Activated B cell treated with CpG ODN at 0.5 μM for 24 hours (primary cell): ENCODE results near the gene NBPF3. TPM values are rescaled to one million over a fixed set of nuclear protein-coding genes. Genes with fewer than 3 reads are reported as not detected.

ENCODE experiments used
- ATAC-seq: fragments of 200-7000 bp; cut with Tn5 transposase; one replicate; pipeline ENCODE4 v1.10.0; 2021; ENCODE audit warnings: low read depth, mild to moderate bottlenecking, moderate library complexity
- CTCF ChIA-PET: fragments of 350-600 bp; sonication (Branson Sonifier 250); formaldehyde crosslinking; loops from one replicate; lab custom pipeline; 2021; ENCODE audit warnings: antibody characterized with exemption; lab: Charles Lee
- POLR2A ChIA-PET: fragments of 350-600 bp; sonication (Branson Sonifier 250); formaldehyde crosslinking; loops from one replicate; lab custom pipeline; 2021; ENCODE audit warnings: antibody characterized with exemption; lab: Charles Lee
- DNase-seq: peaks from one replicate; pipeline ENCODE4 v3.0.0; 2022
- H3K27ac Mint-ChIP-seq: one replicate; pipeline ENCODE4 v1.8.0; 2020; ENCODE audit warnings: mixed read lengths
- H3K27me3 Mint-ChIP-seq: one replicate; pipeline ENCODE4 v1.8.0; 2021; ENCODE audit warnings: mixed read lengths
- H3K36me3 Mint-ChIP-seq: one replicate; pipeline ENCODE4 v1.8.0; 2021; ENCODE audit warnings: low read depth, mixed read lengths
- H3K4me1 Mint-ChIP-seq: one replicate; pipeline ENCODE4 v1.8.0; 2021; ENCODE audit warnings: mixed read lengths
- H3K4me3 Mint-ChIP-seq: one replicate; pipeline ENCODE4 v1.8.0; 2020; ENCODE audit warnings: mild to moderate bottlenecking, mixed read lengths
- H3K9me3 Mint-ChIP-seq: one replicate; pipeline ENCODE4 v1.8.0; 2020; ENCODE audit warnings: mixed read lengths
- intact Hi-C: fragments of 100-400 bp; cut with micrococcal nuclease; formaldehyde crosslinking; loops from one replicate; pipeline ENCODE4 v1.15.1; 2024
- total RNA-seq: library from RNA; stranded (reverse); gene quantifications from 2 replicates; pipeline ENCODE4 v1.2.3, GENCODE V29; 2022
- TF ChIP-seq, protein P1 (sequence below): fragments of 200-600 bp; IDR thresholded peaks from one replicate; pipeline ENCODE4 v1.8.0; 2022; ENCODE audit warnings: antibody characterized with exemption, mild to moderate bottlenecking

The NBPF3 gene
- total RNA-seq, 1 donor from 2014 or later: 4.3 TPM

DNA sequence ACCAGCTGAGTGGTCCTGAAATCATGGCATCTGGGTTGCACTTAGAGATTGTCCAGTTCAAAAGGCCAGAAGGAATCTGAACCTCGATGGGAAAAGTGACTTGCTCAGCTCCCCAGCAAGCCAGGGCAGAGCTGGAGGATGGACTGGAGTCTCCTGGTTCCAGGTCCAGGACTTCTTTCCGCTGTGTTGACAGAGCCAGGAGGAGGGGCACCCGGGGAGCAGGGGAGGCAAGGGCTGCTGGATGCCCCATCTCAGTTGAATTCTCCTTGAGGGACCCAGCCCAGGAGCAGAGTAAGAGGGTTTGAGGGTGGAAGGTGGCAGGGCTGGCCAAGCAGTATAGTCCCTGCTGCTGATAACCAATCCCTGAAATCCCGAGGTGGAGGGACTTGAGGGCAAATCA is 66.9 kb downstream of the NBPF3 start:
- DNase-seq: no peak
- H3K36me3 Mint-ChIP-seq: no peaks in the 10 kb centered on the region
- no peak overlapping the region for H3K4me3 Mint-ChIP-seq
- H3K4me1 Mint-ChIP-seq: peaks cover 10% of the 10 kb centered on the region
- TF ChIP-seq, protein P1, sequence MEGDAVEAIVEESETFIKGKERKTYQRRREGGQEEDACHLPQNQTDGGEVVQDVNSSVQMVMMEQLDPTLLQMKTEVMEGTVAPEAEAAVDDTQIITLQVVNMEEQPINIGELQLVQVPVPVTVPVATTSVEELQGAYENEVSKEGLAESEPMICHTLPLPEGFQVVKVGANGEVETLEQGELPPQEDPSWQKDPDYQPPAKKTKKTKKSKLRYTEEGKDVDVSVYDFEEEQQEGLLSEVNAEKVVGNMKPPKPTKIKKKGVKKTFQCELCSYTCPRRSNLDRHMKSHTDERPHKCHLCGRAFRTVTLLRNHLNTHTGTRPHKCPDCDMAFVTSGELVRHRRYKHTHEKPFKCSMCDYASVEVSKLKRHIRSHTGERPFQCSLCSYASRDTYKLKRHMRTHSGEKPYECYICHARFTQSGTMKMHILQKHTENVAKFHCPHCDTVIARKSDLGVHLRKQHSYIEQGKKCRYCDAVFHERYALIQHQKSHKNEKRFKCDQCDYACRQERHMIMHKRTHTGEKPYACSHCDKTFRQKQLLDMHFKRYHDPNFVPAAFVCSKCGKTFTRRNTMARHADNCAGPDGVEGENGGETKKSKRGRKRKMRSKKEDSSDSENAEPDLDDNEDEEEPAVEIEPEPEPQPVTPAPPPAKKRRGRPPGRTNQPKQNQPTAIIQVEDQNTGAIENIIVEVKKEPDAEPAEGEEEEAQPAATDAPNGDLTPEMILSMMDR: no peak
- no peaks in the 10 kb centered on the region for H3K9me3 Mint-ChIP-seq
- H3K27ac Mint-ChIP-seq: no peak overlapping the region
- POLR2A ChIA-PET: interaction anchor here (0.7 kb wide), 1 partner anchor 208 kb away, joined by 4 read pairs; no protein-coding TSS in a partner anchor
- intact Hi-C loops: loop anchor here (5.0 kb wide), 1 partner anchor 910 kb away; no protein-coding TSS in a partner anchor
- ATAC-seq: no peak
- H3K27me3 Mint-ChIP-seq: peaks cover 35% of the 10 kb centered on the region
- CTCF ChIA-PET: interaction anchor here (4.7 kb wide), 1 partner anchor 28 kb away, joined by 50 read pairs; no protein-coding TSS in a partner anchor

DNA sequence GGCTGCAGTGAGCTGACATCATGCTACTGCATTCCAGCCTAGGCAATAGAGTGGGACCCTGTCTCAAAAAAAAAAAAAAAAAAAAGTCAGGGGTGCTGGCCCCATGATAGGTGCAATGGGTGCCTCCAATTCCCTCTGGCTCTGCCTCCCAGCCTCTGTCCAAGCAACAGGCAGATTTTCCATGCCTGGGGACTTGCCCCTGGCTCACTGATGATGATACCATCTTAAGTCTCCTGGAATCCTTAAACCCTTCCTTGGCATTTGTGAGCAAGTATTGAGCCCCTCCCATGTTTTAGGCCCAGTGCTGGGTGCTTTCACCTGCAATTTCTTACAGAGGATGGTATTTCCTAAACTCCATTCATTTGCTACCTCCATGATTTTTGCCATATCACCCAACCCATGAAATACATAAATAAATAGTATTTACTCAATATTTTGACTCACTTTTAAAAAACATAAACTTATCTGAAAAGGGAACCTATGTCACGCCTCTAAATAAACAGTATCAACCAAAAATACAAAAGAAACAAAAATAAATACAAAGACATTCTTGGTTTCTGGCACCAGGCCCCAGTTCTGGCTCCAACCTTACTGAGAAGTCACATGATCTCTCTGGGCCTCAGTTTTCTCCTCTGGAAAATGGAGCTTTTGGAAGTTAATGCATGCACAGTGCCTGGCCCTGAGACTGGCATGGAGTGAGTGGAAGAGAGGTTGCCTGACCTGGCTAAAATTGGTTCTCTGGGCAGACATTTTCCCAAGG is 67.8 kb downstream of the NBPF3 start:
- no peak for DNase-seq
- TF ChIP-seq, protein P1: no peak
- peaks cover 35% of the 10 kb centered on the region for H3K27me3 Mint-ChIP-seq
- CTCF ChIA-PET: interaction anchor here (1.1 to 4.7 kb wide), 3 partner anchors 17 to 37 kb away, joined by 3 to 50 read pairs (median 4); no protein-coding TSS in a partner anchor
- POLR2A ChIA-PET: interaction anchor here (0.7 kb wide), 1 partner anchor 209 kb away, joined by 4 read pairs; no protein-coding TSS in a partner anchor
- H3K4me3 Mint-ChIP-seq: no peak overlapping the region
- H3K27ac Mint-ChIP-seq: no peak overlapping the region
- no peak for ATAC-seq
- intact Hi-C loops: loop anchor here (2.0 to 5.0 kb wide), 2 partner anchors 151 to 910 kb away; no protein-coding TSS in a partner anchor
- no peaks in the 10 kb centered on the region for H3K9me3 Mint-ChIP-seq
- H3K4me1 Mint-ChIP-seq: peaks cover 10% of the 10 kb centered on the region
- H3K36me3 Mint-ChIP-seq: no peaks in the 10 kb centered on the region

DNA sequence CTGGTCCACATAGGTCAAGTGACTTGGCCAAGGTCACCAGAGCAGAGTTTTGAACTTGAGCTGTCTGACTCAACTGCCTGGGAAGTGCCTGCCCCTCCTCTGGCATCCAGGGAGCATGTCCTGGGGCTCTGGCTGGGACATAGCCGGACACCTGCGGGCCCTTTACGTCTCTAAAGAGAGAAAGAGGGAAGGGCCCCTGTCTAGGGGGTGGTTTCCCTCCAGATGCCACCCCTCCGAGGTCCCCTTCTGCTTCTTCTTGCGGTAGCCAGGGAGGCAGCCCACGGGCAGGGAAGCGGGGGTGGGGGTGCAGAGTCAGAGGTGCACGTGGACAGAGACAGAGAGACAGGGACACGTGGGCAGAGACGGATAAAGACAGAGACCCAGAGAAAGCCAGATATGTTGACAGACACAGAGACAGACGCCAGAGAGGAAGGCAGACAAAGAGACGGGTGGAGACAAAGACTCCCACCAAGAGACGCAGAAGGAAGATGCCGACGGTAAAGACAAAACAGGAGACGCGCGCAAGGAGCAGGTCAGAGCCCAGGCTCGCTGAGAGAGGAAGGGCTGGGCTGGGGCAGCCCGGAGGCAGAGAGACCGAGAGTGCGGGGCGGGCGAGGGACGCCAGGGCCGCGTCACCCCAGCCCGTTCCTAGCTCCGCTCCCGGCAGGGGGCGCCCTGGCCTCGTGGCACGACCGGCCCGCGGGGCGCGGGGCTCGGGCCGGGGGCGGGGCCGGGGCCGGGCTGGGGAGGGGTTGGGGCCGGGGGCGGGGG is 68.8 kb downstream of the NBPF3 start:
- Mint-ChIP-seq H3K27ac (peak overlapping the region; percentile 4), H3K36me3 (no peaks in the 10 kb centered on the region), H3K27me3 (peaks cover 31% of the 10 kb centered on the region), H3K9me3 (no peaks in the 10 kb centered on the region), H3K4me3 (peak overlapping the region; percentile 78), H3K4me1 (peaks cover 17% of the 10 kb centered on the region)
- intact Hi-C loops: loop anchor here (1.0 to 5.0 kb wide), 4 partner anchors 26 to 909 kb away; no protein-coding TSS in a partner anchor
- POLR2A ChIA-PET: interaction anchor here (1.5 to 3.1 kb wide), 3 partner anchors 10 to 26 kb away, joined by 4 to 10 read pairs (median 9); no protein-coding TSS in a partner anchor
- CTCF ChIA-PET: interaction anchor here (1.0 to 4.7 kb wide), 9 partner anchors 10 to 455 kb away, joined by 3 to 50 read pairs (median 4); no protein-coding TSS in a partner anchor
- DNase-seq: peak; percentile 79
- TF ChIP-seq, protein P1: no peak
- ATAC-seq: peak; percentile 96

DNA sequence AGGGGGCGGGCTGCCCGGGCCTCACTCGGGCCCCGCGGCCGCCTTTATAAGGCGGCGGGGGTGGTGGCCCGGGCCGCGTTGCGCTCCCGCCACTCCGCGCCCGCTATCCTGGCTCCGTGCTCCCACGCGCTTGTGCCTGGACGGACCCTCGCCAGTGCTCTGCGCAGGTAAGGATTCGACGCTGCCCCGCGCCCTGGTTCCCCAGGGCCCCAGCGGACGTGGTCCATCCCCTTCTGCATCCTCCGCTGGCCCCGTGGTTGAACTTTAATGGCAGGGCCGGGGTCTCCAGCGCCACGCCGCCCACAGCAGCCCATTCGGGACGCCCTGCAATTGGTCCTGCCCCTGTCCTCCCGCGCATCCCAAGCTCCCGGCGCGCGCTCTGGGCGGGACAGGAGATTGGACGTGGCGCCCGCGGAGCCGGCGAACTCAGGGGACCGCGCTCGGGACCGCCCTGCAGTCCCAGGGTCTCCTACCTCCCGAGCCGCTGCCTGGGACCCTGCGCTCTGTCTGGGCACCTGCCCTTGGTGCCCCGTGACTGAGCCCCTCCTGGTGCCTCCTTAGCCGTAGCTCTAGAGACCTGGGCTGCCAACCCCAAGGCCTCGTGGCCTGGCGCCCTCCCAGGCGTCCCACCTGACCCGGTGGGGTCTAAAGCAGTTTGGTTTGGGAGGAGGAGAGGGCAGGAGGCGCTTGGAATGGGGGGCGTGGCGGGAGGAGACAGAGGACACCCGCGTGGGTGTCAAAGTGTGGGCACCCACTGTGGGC is 69.6 kb downstream of the NBPF3 start, which contains the start of gene ALPL:
ALPL (plus strand) TSS at position 73 of the 762 bp plus-strand sequence. CDS start 44,659 bp downstream, outside the sequence.
- no peak for ATAC-seq
- Mint-ChIP-seq H3K4me3 (peak within 1 kb of the TSS; percentile 78), H3K4me1 (peaks cover 25% of the 10 kb centered on the region), H3K9me3 (no peaks in the 10 kb centered on the region), H3K27ac (peak within 1 kb of the TSS; percentile 4), H3K27me3 (peaks cover 27% of the 10 kb centered on the region), H3K36me3 (no peaks in the 10 kb centered on the region)
- no peak for DNase-seq
- ChIA-PET CTCF (interaction anchor here (1.0 to 4.7 kb wide), 8 partner anchors 10 to 454 kb away, joined by 3 to 50 read pairs (median 4); no protein-coding TSS in a partner anchor), POLR2A (interaction anchor here (1.5 to 3.1 kb wide), 4 partner anchors 9 to 26 kb away, joined by 4 to 10 read pairs (median 9); no protein-coding TSS in a partner anchor)
- intact Hi-C loops: loop anchor here (1.0 to 5.0 kb wide), 4 partner anchors 25 to 908 kb away; no protein-coding TSS in a partner anchor
- TF ChIP-seq, protein P1: no peak
